Measurements from ENCODE around the gene BEGAIN.

Gene BEGAIN

DNA sequence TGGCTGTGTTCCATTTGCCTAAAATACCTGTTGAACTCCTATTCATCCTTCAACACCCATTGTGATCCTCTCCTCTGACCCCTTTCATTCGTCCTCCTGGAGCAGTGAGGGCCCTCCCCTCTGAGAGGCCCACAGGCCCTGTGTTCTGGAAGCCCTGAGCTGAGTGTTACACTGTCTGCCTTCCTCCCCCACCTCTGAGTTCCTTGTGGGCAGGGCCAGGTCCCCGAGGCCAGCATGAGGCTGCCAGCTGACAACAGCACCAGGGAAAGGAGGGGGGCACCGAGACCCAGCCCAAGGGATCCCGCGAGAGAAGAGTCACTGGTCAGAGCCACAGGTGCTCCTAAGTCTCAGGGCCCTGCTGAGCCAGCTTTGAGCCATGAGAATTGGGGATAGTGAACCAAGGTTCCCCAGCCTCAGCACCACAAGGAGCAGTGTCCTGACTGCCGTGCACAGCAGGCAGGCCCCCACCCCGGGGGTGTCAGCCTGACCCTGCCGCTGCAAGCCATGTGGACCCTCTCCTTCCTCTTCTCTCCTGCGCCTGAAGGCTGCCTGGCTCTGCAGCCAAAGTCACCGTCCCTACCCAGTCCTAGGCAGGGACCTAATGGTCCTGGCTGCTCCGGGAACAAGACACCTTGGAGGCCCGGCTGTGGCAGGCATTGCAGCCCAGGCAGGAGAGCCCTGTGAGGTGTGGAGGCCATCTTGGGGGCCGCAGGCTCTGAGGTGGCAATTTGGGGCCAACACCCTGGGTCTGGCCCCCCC lies 52.5 kb downstream of the BEGAIN start:
- H4K20me1 ChIP-seq (ENCODE audit: insufficient read depth, low read length): no peaks in the 10 kb centered on the region
- H3K4me1 ChIP-seq (ENCODE audit: insufficient read depth, low read length, severe bottlenecking): no peaks in the 10 kb centered on the region
- no peak overlapping the region for H3K4me2 ChIP-seq (ENCODE audit: low read length)
- TF ChIP-seq, protein P1, sequence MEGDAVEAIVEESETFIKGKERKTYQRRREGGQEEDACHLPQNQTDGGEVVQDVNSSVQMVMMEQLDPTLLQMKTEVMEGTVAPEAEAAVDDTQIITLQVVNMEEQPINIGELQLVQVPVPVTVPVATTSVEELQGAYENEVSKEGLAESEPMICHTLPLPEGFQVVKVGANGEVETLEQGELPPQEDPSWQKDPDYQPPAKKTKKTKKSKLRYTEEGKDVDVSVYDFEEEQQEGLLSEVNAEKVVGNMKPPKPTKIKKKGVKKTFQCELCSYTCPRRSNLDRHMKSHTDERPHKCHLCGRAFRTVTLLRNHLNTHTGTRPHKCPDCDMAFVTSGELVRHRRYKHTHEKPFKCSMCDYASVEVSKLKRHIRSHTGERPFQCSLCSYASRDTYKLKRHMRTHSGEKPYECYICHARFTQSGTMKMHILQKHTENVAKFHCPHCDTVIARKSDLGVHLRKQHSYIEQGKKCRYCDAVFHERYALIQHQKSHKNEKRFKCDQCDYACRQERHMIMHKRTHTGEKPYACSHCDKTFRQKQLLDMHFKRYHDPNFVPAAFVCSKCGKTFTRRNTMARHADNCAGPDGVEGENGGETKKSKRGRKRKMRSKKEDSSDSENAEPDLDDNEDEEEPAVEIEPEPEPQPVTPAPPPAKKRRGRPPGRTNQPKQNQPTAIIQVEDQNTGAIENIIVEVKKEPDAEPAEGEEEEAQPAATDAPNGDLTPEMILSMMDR (IDR thresholded peaks at IDR 0.05; ENCODE audit: low read length): no peak
- no peak for TF ChIP-seq EZH2 (IDR thresholded peaks at IDR 0.05; ENCODE audit: borderline replicate concordance, low read length)
- no peak overlapping the region for H3K9ac ChIP-seq (ENCODE audit: low read length)
- H3K9me3 ChIP-seq (ENCODE audit: low read length): no peaks in the 10 kb centered on the region
- no peaks in the 10 kb centered on the region for H3K36me3 ChIP-seq (ENCODE audit: insufficient read depth, low read length)
- no peak overlapping the region for H3K4me3 ChIP-seq (ENCODE audit: low read depth, low read length, poor library complexity, severe bottlenecking)
- no peak overlapping the region for H3K27ac ChIP-seq (ENCODE audit: low read depth, low read length, poor library complexity, severe bottlenecking)
- no peaks in the 10 kb centered on the region for H3K79me2 ChIP-seq (ENCODE audit: insufficient read depth, low read length)
- H3K27me3 ChIP-seq (ENCODE audit: insufficient read depth, low read length): no peaks in the 10 kb centered on the region; the same call in 1 of the 2 replicates
- no peaks in the 10 kb centered on the region for H3F3A ChIP-seq (ENCODE audit: insufficient read depth, low read length)
- H3K9me2 ChIP-seq (ENCODE audit: low read depth, low read length): no peaks in the 10 kb centered on the region
- no peak overlapping the region for H2AFZ ChIP-seq (ENCODE audit: low read length)

DNA sequence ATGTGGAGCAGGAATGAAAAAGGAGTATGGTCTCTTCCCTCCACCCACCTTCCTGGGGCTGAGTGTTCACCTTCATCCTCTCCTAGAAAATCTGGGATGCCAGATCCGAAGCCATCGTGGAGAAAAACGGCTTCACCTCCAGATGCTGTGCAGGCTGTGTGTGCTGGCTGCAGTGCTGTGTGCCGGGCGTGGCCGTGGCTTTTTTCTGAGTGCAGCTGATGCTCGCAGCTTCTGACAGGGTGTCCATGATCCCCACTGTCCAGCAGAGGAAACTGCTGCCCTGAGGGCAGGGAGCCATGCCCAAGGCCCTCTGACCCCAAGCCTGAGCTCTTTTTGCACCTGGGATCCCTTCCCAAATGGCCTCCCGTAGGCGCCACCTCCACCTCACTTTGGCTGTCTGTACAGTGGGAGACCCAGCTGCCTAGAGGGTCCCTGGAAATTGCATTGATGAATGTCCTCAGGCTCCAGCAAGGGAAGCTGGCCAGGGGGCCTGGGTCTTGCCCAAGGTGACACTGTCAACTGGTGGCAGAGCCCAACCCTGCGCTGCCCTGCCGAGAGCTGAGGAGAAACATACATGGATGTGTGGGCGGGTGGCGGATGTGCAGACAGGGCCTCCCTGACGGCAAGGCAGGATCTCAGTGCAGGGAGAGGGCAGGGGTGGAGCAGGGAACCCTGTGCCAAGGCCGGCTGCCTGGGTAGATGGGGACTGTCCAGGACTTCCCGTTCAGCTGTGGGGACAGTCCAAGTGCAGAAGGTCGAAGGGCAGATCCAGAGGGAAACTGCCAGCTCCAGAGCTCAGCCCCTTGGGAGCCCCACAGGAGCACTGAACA lies 53.3 kb downstream of the BEGAIN start:
- H3K27ac ChIP-seq (ENCODE audit: low read depth, low read length, poor library complexity, severe bottlenecking): no peak overlapping the region
- H3K27me3 ChIP-seq (ENCODE audit: insufficient read depth, low read length): no peaks in the 10 kb centered on the region; the same call in 1 of the 2 replicates
- no peaks in the 10 kb centered on the region for H3K9me2 ChIP-seq (ENCODE audit: low read depth, low read length)
- H3K4me2 ChIP-seq (ENCODE audit: low read length): no peak overlapping the region
- H4K20me1 ChIP-seq (ENCODE audit: insufficient read depth, low read length): no peaks in the 10 kb centered on the region
- no peaks in the 10 kb centered on the region for H3K4me1 ChIP-seq (ENCODE audit: insufficient read depth, low read length, severe bottlenecking)
- H3K79me2 ChIP-seq (ENCODE audit: insufficient read depth, low read length): no peaks in the 10 kb centered on the region
- TF ChIP-seq, protein P1 (IDR thresholded peaks at IDR 0.05; ENCODE audit: low read length): no peak
- no peak for TF ChIP-seq EZH2 (IDR thresholded peaks at IDR 0.05; ENCODE audit: borderline replicate concordance, low read length)
- H3K9ac ChIP-seq (ENCODE audit: low read length): no peak overlapping the region
- no peaks in the 10 kb centered on the region for H3F3A ChIP-seq (ENCODE audit: insufficient read depth, low read length)
- no peak overlapping the region for H3K4me3 ChIP-seq (ENCODE audit: low read depth, low read length, poor library complexity, severe bottlenecking)
- H3K36me3 ChIP-seq (ENCODE audit: insufficient read depth, low read length): no peaks in the 10 kb centered on the region
- H2AFZ ChIP-seq (ENCODE audit: low read length): no peak overlapping the region
- no peaks in the 10 kb centered on the region for H3K9me3 ChIP-seq (ENCODE audit: low read length)

DNA sequence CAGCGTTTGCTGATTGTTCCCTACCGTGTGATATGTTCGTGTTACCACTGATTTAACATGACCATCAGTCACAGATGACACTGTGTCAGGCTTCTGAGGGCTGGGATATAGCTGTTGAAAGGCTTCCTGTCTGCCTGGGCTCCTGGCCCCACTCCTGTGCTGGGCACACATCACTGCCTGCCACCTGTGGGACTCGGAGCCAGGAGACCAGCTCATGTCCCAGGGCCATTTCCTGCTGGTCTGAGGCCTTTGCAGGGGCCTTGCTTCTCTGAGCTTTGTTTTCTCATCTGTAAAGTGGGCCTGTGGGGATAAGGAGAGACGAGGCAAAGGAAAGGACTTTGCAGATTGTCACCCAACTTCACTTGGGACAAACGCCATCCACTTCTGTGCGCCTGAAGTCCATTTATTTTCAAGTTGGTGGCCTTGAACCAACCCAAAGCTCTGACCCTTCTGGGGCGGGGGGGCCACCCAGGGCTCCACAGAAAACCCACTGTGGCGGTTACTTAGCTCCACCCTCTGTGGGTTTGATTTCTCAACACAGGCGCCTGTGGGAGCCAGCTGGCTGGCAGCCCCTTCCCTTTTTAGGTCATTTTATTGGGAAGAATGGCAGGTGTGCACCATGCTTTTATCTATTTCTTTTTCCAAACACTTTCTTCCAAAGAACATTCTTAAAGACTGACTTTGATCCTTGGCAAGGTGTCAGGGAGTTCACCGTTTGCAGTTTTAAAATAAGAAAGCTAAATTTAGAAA lies 54.1 kb downstream of the BEGAIN start:
- no peaks in the 10 kb centered on the region for H3K9me2 ChIP-seq (ENCODE audit: low read depth, low read length)
- no peaks in the 10 kb centered on the region for H3K9me3 ChIP-seq (ENCODE audit: low read length)
- H3K36me3 ChIP-seq (ENCODE audit: insufficient read depth, low read length): no peaks in the 10 kb centered on the region
- H3K27me3 ChIP-seq (ENCODE audit: insufficient read depth, low read length): no peaks in the 10 kb centered on the region; the same call in 1 of the 2 replicates
- H3K9ac ChIP-seq (ENCODE audit: low read length): no peak overlapping the region
- no peak overlapping the region for H3K4me3 ChIP-seq (ENCODE audit: low read depth, low read length, poor library complexity, severe bottlenecking)
- H3K4me1 ChIP-seq (ENCODE audit: insufficient read depth, low read length, severe bottlenecking): no peaks in the 10 kb centered on the region
- H3K4me2 ChIP-seq (ENCODE audit: low read length): no peak overlapping the region
- no peaks in the 10 kb centered on the region for H4K20me1 ChIP-seq (ENCODE audit: insufficient read depth, low read length)
- no peak overlapping the region for H3K27ac ChIP-seq (ENCODE audit: low read depth, low read length, poor library complexity, severe bottlenecking)
- TF ChIP-seq, protein P1 (IDR thresholded peaks at IDR 0.05; ENCODE audit: low read length): no peak
- no peak for TF ChIP-seq EZH2 (IDR thresholded peaks at IDR 0.05; ENCODE audit: borderline replicate concordance, low read length)
- H3F3A ChIP-seq (ENCODE audit: insufficient read depth, low read length): no peaks in the 10 kb centered on the region
- H3K79me2 ChIP-seq (ENCODE audit: insufficient read depth, low read length): no peaks in the 10 kb centered on the region
- no peak overlapping the region for H2AFZ ChIP-seq (ENCODE audit: low read length)

All from OCI-LY1 (cell line).